H9 (cell line): Measurements from ENCODE around the gene TBC1D4. TPM values are rescaled to one million over a fixed set of nuclear protein-coding genes. Genes with fewer than 3 reads are reported as not detected.

Source experiments
- DNase-seq: peaks from one replicate; pipeline ENCODE4 v3.0.0-alpha.2; 2017
- H2AFZ ChIP-seq: one replicate; pipeline ENCODE4 v1.6.1; 2013; ENCODE audit warnings: mild to moderate bottlenecking, low read length, control low read depth, moderate library complexity
- H2AK5ac ChIP-seq: 2 replicates; pipeline ENCODE4 v1.6.1; 2013; ENCODE audit warnings: low read length, control low read depth, mixed read lengths; ENCODE audit not compliant: insufficient read length
- H2BK120ac ChIP-seq: one replicate; pipeline ENCODE4 v1.6.1; 2013; ENCODE audit warnings: low read depth, mild to moderate bottlenecking, low read length, control low read depth, inconsistent platforms; ENCODE audit not compliant: poor library complexity, severe bottlenecking
- H2BK12ac ChIP-seq: 2 replicates; pipeline ENCODE4 v1.6.1; 2013; ENCODE audit warnings: low read length, control low read depth, mixed read lengths, low read depth; ENCODE audit not compliant: insufficient read length
- H2BK15ac ChIP-seq: 2 replicates; pipeline ENCODE4 v1.6.1; 2013; ENCODE audit warnings: low read depth, low read length, control low read depth
- H2BK20ac ChIP-seq: one replicate; pipeline ENCODE4 v1.6.1; 2013; ENCODE audit warnings: low read depth, mild to moderate bottlenecking, low read length, control low read depth, inconsistent platforms; ENCODE audit not compliant: poor library complexity, severe bottlenecking
- H2BK5ac ChIP-seq: 2 replicates; pipeline ENCODE4 v1.6.1; 2013; ENCODE audit warnings: low read length, control low read depth, mixed read lengths; ENCODE audit not compliant: insufficient read length
- H3K14ac ChIP-seq: 2 replicates; pipeline ENCODE4 v1.6.1; 2013; ENCODE audit warnings: low read length, control low read depth; ENCODE audit not compliant: insufficient read depth
- H3K18ac ChIP-seq: 2 replicates; pipeline ENCODE4 v1.6.1; 2013; ENCODE audit warnings: low read depth, mild to moderate bottlenecking, mixed read lengths, low read length, control low read depth; ENCODE audit not compliant: insufficient read length
- H3K23ac ChIP-seq: 2 replicates; pipeline ENCODE4 v1.6.1; 2013; ENCODE audit warnings: low read length, control low read depth, mixed read lengths, low read depth; ENCODE audit not compliant: insufficient read length
- H3K23me2 ChIP-seq: 2 replicates; pipeline ENCODE4 v1.6.1; 2013; ENCODE audit warnings: low read depth, mild to moderate bottlenecking, mixed read lengths, low read length, control low read depth; ENCODE audit not compliant: insufficient read length, poor library complexity, severe bottlenecking
- H3K27ac ChIP-seq: 2 replicates; pipeline ENCODE4 v1.5.1; 2013; ENCODE audit warnings: low read length, control low read depth, mixed read lengths, low read depth; ENCODE audit not compliant: insufficient read length
- H3K27me3 ChIP-seq: 2 replicates; pipeline ENCODE4 v1.6.1; 2013; ENCODE audit warnings: low read length, control low read depth, inconsistent platforms; ENCODE audit not compliant: insufficient read depth
- H3K4ac ChIP-seq: 2 replicates; pipeline ENCODE4 v1.6.1; 2013; ENCODE audit warnings: low read depth, mild to moderate bottlenecking, control low read depth, inconsistent platforms, low read length, moderate library complexity
- H3K4me1 ChIP-seq: 2 replicates; pipeline ENCODE4 v1.6.1; 2013; ENCODE audit warnings: low read length, control low read depth, inconsistent platforms; ENCODE audit not compliant: insufficient read depth
- H3K4me2 ChIP-seq: 2 replicates; pipeline ENCODE4 v1.6.1; 2013; ENCODE audit warnings: low read length, control low read depth, mixed read lengths; ENCODE audit not compliant: insufficient read length, insufficient read depth
- H3K56ac ChIP-seq: 2 replicates; pipeline ENCODE4 v1.6.1; 2013; ENCODE audit warnings: low read depth, mild to moderate bottlenecking, mixed read lengths, low read length, control low read depth; ENCODE audit not compliant: insufficient read length
- H3K79me1 ChIP-seq: 2 replicates; pipeline ENCODE4 v1.6.1; 2013; ENCODE audit warnings: low read depth, mild to moderate bottlenecking, moderate library complexity, low read length, control low read depth, inconsistent platforms; ENCODE audit not compliant: insufficient read depth, poor library complexity, severe bottlenecking
- H3K79me2 ChIP-seq: 2 replicates; pipeline ENCODE4 v1.6.1; 2013; ENCODE audit warnings: low read length, control low read depth, inconsistent platforms; ENCODE audit not compliant: insufficient read depth
- H3K9ac ChIP-seq: 2 replicates; pipeline ENCODE4 v1.6.1; 2013; ENCODE audit warnings: low read length, control low read depth, mixed read lengths; ENCODE audit not compliant: insufficient read length; ENCODE audit errors: extremely low read depth
- H3K9me3 ChIP-seq: one replicate; pipeline ENCODE4 v1.6.1; 2013; ENCODE audit warnings: low read depth, low read length, inconsistent platforms; ENCODE audit not compliant: control insufficient read depth
- H3T11ph ChIP-seq: one replicate; pipeline ENCODE4 v1.6.1; 2013; ENCODE audit warnings: mild to moderate bottlenecking, low read length, control low read depth, inconsistent platforms
- H4K20me1 ChIP-seq: one replicate; pipeline ENCODE4 v1.6.1; 2013; ENCODE audit not compliant: control insufficient read depth, insufficient read length, insufficient read depth
- H4K5ac ChIP-seq: 2 replicates; pipeline ENCODE4 v1.6.1; 2013; ENCODE audit warnings: low read depth, mild to moderate bottlenecking, mixed read lengths, low read length, control low read depth; ENCODE audit not compliant: insufficient read length
- H4K8ac ChIP-seq: replicated peaks from 2 replicates; pipeline ENCODE4 v1.6.1; 2013; ENCODE audit warnings: low read length, control low read depth, mixed read lengths, low read depth; ENCODE audit not compliant: insufficient read length
- H4K91ac ChIP-seq: 2 replicates; pipeline ENCODE4 v1.6.1; 2013; ENCODE audit warnings: low read depth, mild to moderate bottlenecking, moderate library complexity, mixed read lengths, low read length, control low read depth; ENCODE audit not compliant: insufficient read length
- H3K27ac Mint-ChIP-seq, 3 experiments: 2 replicates in 2 of 3; 3 replicates in 1 of 3; pipeline ENCODE4 v1.8.0; 2020 to 2021; ENCODE audit warnings: mixed read lengths in 3 of 3, mild to moderate bottlenecking in 1 of 3, moderate library complexity in 1 of 3
- H3K27me3 Mint-ChIP-seq: 2 replicates; pipeline ENCODE4 v1.8.0; 2021; ENCODE audit warnings: low read depth, mild to moderate bottlenecking, moderate library complexity, mixed read lengths
- H3K36me3 Mint-ChIP-seq, 3 experiments: 2 replicates in 2 of 3; 3 replicates in 1 of 3; pipeline ENCODE4 v1.8.0; 2020 to 2021; ENCODE audit warnings: low read depth in 3 of 3, mixed read lengths in 3 of 3; ENCODE audit not compliant: insufficient read depth in 1 of 3
- H3K4me1 Mint-ChIP-seq, 2 experiments: 2 replicates each; pipeline ENCODE4 v1.8.0; 2020; ENCODE audit warnings: mixed read lengths in 2 of 2
- H3K4me3 Mint-ChIP-seq, 2 experiments: 2 replicates in 1 of 2; 3 replicates in 1 of 2; pipeline ENCODE4 v1.8.0; 2020 to 2021; ENCODE audit warnings: mild to moderate bottlenecking in 2 of 2, mixed read lengths in 2 of 2, moderate library complexity in 1 of 2
- H3K9me3 Mint-ChIP-seq, 2 experiments: 2 replicates in 1 of 2; 3 replicates in 1 of 2; pipeline ENCODE4 v1.8.0; 2020; ENCODE audit warnings: mild to moderate bottlenecking in 2 of 2, mixed read lengths in 2 of 2, moderate library complexity in 1 of 2
- WGBS: extraction: QIAGEN DNeasy Blood & Tissue Kit; methylation state at CpG from one replicate; pipeline ENCODE4 v1.1.7; 2013; ENCODE audit warnings: missing lambda C conversion rate, low lambda C conversion rate, mixed read lengths; ENCODE audit not compliant: insufficient read length; ENCODE audit errors: extremely low coverage; 5-methylcytosine and 5-hydroxymethylcytosine counted together
- total RNA-seq: library from RNA; stranded (reverse); gene quantifications from 2 replicates; pipeline ENCODE4 v1.2.1, GENCODE V29; 2021
- TF ChIP-seq, protein P1 (sequence below): fragments of 200-600 bp; sonication (generic); conservative IDR thresholded peaks from 3 replicates; pipeline ENCODE4 v1.8.0; 2021; ENCODE audit warnings: antibody characterized with exemption, mild to moderate bottlenecking

The TBC1D4 gene
- total RNA-seq, 1 experiment from 2014 or later: 10.5 TPM

GRCh38 chr13:75474956-75475355 lies 7.0 kb downstream of the TBC1D4 start:
- H2BK120ac ChIP-seq: no peak overlapping the region
- H3K4me1 ChIP-seq: no peaks in the 10 kb centered on the region
- no peak overlapping the region for H4K5ac ChIP-seq
- no peak overlapping the region for H2BK20ac ChIP-seq
- DNase-seq: no peak
- H3K9ac ChIP-seq: no peak overlapping the region
- Mint-ChIP-seq H3K9me3 (no peaks in the 10 kb centered on the region), H3K36me3 (peaks cover 0 to 4% (median 0%) of the 10 kb centered on the region in 3 experiments; a peak in 2 of 7 replicates), H3K27me3 (peaks cover 7% of the 10 kb centered on the region), H3K27ac (no peak overlapping the region), H3K4me3 (no peak overlapping the region), H3K4me1 (peaks cover 12 to 18% of the 10 kb centered on the region in 2 experiments)
- H3K18ac ChIP-seq: no peak overlapping the region
- no peak overlapping the region for H3K27ac ChIP-seq
- no peak overlapping the region for H3K56ac ChIP-seq
- H4K20me1 ChIP-seq: no peaks in the 10 kb centered on the region
- no peaks in the 10 kb centered on the region for H3K79me1 ChIP-seq
- no peak overlapping the region for H2BK5ac ChIP-seq
- H3K23ac ChIP-seq: no peak overlapping the region
- no peaks in the 10 kb centered on the region for H3K23me2 ChIP-seq
- H3T11ph ChIP-seq: no peak overlapping the region
- WGBS: no CpG with 5 or more reads among the region's 2 CpGs
- peaks cover 4% of the 10 kb centered on the region; the same call in 1 of the 2 replicates for H3K79me2 ChIP-seq
- H3K14ac ChIP-seq: no peak overlapping the region
- no peak overlapping the region for H2AFZ ChIP-seq
- H3K9me3 ChIP-seq: no peaks in the 10 kb centered on the region
- H4K91ac ChIP-seq: no peak overlapping the region
- H3K4me2 ChIP-seq: no peak overlapping the region
- no peak overlapping the region for H3K4ac ChIP-seq
- H2BK12ac ChIP-seq: no peak overlapping the region
- H4K8ac ChIP-seq: no peak overlapping the region
- TF ChIP-seq, protein P1, sequence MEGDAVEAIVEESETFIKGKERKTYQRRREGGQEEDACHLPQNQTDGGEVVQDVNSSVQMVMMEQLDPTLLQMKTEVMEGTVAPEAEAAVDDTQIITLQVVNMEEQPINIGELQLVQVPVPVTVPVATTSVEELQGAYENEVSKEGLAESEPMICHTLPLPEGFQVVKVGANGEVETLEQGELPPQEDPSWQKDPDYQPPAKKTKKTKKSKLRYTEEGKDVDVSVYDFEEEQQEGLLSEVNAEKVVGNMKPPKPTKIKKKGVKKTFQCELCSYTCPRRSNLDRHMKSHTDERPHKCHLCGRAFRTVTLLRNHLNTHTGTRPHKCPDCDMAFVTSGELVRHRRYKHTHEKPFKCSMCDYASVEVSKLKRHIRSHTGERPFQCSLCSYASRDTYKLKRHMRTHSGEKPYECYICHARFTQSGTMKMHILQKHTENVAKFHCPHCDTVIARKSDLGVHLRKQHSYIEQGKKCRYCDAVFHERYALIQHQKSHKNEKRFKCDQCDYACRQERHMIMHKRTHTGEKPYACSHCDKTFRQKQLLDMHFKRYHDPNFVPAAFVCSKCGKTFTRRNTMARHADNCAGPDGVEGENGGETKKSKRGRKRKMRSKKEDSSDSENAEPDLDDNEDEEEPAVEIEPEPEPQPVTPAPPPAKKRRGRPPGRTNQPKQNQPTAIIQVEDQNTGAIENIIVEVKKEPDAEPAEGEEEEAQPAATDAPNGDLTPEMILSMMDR: no peak
- no peaks in the 10 kb centered on the region for H3K27me3 ChIP-seq
- no peak overlapping the region for H2AK5ac ChIP-seq
- H2BK15ac ChIP-seq: no peak overlapping the region
